Hepatocyte (in vitro differentiated cells): ENCODE results near the gene AGAP3. TPM values are rescaled to one million over a fixed set of nuclear protein-coding genes. Genes with fewer than 3 reads are reported as not detected.

ENCODE experiments used
- DNase-seq: peaks from one replicate; pipeline ENCODE4 v3.0.0-alpha.2; 2016; ENCODE audit warnings: low spot score
- H2AFZ ChIP-seq: fragments of 200-600 bp; sonication (generic); 2 replicates; pipeline ENCODE4 v1.6.0; 2016; ENCODE audit warnings: antibody characterized with exemption, mild to moderate bottlenecking
- H3K27ac ChIP-seq: fragments of 200-600 bp; sonication (generic); 2 replicates; pipeline ENCODE4 v1.5.1; 2016; ENCODE audit warnings: mild to moderate bottlenecking
- H3K27me3 ChIP-seq: fragments of 200-600 bp; sonication (generic); 2 replicates; pipeline ENCODE4 v1.6.1; 2016
- H3K36me3 ChIP-seq: fragments of 200-600 bp; sonication (generic); replicated peaks from 2 replicates; pipeline ENCODE4 v1.5.1; 2016; ENCODE audit warnings: low read depth; ENCODE audit not compliant: insufficient read depth
- H3K4me1 ChIP-seq: fragments of 200-600 bp; sonication (generic); 2 replicates; pipeline ENCODE4 v1.5.1; 2016; ENCODE audit warnings: mild to moderate bottlenecking, moderate library complexity; ENCODE audit not compliant: insufficient read depth
- H3K4me2 ChIP-seq: fragments of 200-600 bp; sonication (generic); 2 replicates; pipeline ENCODE4 v1.6.0; 2016
- H3K4me3 ChIP-seq: fragments of 200-600 bp; sonication (generic); 2 replicates; pipeline ENCODE4 v1.5.1; 2016; ENCODE audit warnings: mild to moderate bottlenecking
- H3K79me2 ChIP-seq: fragments of 200-600 bp; sonication (generic); 2 replicates; pipeline ENCODE4 v1.6.0; 2017; ENCODE audit warnings: mild to moderate bottlenecking
- H3K9me2 ChIP-seq: fragments of 200-600 bp; sonication (generic); replicated peaks from 2 replicates; pipeline ENCODE4 v1.6.0; 2017; ENCODE audit warnings: mild to moderate bottlenecking; ENCODE audit not compliant: insufficient read depth
- H3K9me3 ChIP-seq: fragments of 200-600 bp; sonication (generic); 2 replicates; pipeline ENCODE4 v1.5.1; 2016; ENCODE audit warnings: low read depth, mild to moderate bottlenecking
- H4K20me1 ChIP-seq: fragments of 200-600 bp; sonication (generic); 2 replicates; pipeline ENCODE4 v1.6.0; 2016; ENCODE audit warnings: mild to moderate bottlenecking; ENCODE audit not compliant: insufficient read depth, poor library complexity, severe bottlenecking
- EZH2 ChIP-seq: fragments of 200-600 bp; sonication (generic); IDR thresholded peaks from 2 replicates; pipeline ENCODE4 v1.6.1; 2016; ENCODE audit warnings: antibody characterized with exemption, mild to moderate bottlenecking, borderline replicate concordance
- EZH2phosphoT487 ChIP-seq: fragments of 200-600 bp; sonication (generic); IDR thresholded peaks from one replicate; pipeline ENCODE4 v1.6.1; 2018; ENCODE audit warnings: antibody characterized with exemption, mild to moderate bottlenecking, low read depth, moderate library complexity; ENCODE audit not compliant: unreplicated experiment, severe bottlenecking
- WGBS: methylation state at CpG from one replicate; pipeline ENCODE4 v1.1.6; 2016; ENCODE audit warnings: low lambda C conversion rate; ENCODE audit errors: missing lambda C conversion rate; 5-methylcytosine and 5-hydroxymethylcytosine counted together
- polyA plus RNA-seq: library from polyadenylated mRNA; unstranded; fragments of >200 nt; fragmentation: Nextera tagmentation; extraction: Ambion mirVana; gene quantifications from 2 replicates; pipeline ENCODE4 v1.2.1, GENCODE V29; 2016
- total RNA-seq: library from RNA; depleted of rRNA; stranded (reverse); fragments of >200 nt; gene quantifications from 2 replicates; pipeline ENCODE4 v1.2.3, GENCODE V29; 2014
- TF ChIP-seq, protein P1 (sequence below): fragments of 200-600 bp; sonication (generic); IDR thresholded peaks from 2 replicates; pipeline ENCODE4 v1.5.1; 2016; ENCODE audit warnings: antibody characterized with exemption, mild to moderate bottlenecking; ENCODE audit not compliant: poor library complexity

Gene AGAP3
- total and polyA plus RNA-seq, 2 experiments from 2014 or later, result 44.0 to 56.7 TPM

GRCh38 chr7:151139071-151139790 is 53.0 kb downstream of the AGAP3 start:
- Histone ChIP-seq H3K4me2 (no peak overlapping the region), H3K9me3 (no peaks in the 10 kb centered on the region), H3K79me2 (no peaks in the 10 kb centered on the region), H2AFZ (no peak overlapping the region), H4K20me1 (no peaks in the 10 kb centered on the region), H3K27ac (no peak overlapping the region), H3K36me3 (no peaks in the 10 kb centered on the region), H3K27me3 (no peaks in the 10 kb centered on the region), H3K4me1 (no peaks in the 10 kb centered on the region), H3K4me3 (no peak overlapping the region), H3K9me2 (no peaks in the 10 kb centered on the region)
- DNase-seq, result no peak
- 85% methylated on average over 16 of the region's 18 CpGs for WGBS
- TF ChIP-seq, protein P1, sequence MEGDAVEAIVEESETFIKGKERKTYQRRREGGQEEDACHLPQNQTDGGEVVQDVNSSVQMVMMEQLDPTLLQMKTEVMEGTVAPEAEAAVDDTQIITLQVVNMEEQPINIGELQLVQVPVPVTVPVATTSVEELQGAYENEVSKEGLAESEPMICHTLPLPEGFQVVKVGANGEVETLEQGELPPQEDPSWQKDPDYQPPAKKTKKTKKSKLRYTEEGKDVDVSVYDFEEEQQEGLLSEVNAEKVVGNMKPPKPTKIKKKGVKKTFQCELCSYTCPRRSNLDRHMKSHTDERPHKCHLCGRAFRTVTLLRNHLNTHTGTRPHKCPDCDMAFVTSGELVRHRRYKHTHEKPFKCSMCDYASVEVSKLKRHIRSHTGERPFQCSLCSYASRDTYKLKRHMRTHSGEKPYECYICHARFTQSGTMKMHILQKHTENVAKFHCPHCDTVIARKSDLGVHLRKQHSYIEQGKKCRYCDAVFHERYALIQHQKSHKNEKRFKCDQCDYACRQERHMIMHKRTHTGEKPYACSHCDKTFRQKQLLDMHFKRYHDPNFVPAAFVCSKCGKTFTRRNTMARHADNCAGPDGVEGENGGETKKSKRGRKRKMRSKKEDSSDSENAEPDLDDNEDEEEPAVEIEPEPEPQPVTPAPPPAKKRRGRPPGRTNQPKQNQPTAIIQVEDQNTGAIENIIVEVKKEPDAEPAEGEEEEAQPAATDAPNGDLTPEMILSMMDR, result no peak
- no peak for TF ChIP-seq EZH2phosphoT487
- TF ChIP-seq EZH2, result no peak

DNA sequence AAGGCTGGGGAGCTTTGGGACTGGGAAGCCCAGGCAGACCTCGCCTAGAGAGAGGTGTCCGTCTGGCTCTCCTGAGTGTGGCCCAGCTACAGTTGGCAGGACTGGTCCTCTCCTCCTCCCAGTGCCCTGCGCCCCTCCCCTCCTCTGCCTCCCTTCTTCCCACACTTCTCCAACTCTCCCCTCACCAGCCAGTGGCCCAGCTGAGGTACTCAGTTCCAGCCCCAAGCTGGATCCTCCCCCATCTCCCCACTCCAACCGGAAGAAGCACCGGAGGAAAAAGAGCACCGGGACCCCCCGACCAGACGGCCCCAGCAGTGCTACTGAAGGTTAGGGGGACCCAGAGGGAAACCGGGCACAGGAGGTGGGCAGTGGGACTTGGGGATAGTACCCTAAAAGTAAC is 53.5 kb downstream of the AGAP3 start:
- 95% methylated on average over 9 of the region's 9 CpGs for WGBS
- H3K36me3 ChIP-seq, result no peaks in the 10 kb centered on the region
- no peak overlapping the region for H3K4me2 ChIP-seq
- no peak overlapping the region for H2AFZ ChIP-seq
- no peaks in the 10 kb centered on the region for H3K27me3 ChIP-seq
- H3K9me3 ChIP-seq, result no peaks in the 10 kb centered on the region
- no peaks in the 10 kb centered on the region for H4K20me1 ChIP-seq
- DNase-seq, result no peak
- H3K79me2 ChIP-seq, result no peaks in the 10 kb centered on the region
- TF ChIP-seq EZH2 (no peak), EZH2phosphoT487 (no peak)
- TF ChIP-seq, protein P1, result no peak
- H3K4me3 ChIP-seq, result no peak overlapping the region
- no peak overlapping the region for H3K27ac ChIP-seq
- H3K4me1 ChIP-seq, result no peaks in the 10 kb centered on the region
- no peaks in the 10 kb centered on the region for H3K9me2 ChIP-seq

- Histone ChIP-seq H3K4me2 (no peak overlapping the region), H3K4me3 (no peak overlapping the region), H4K20me1 (no peaks in the 10 kb centered on the region), H3K9me2 (no peaks in the 10 kb centered on the region), H3K9me3 (no peaks in the 10 kb centered on the region), H3K4me1 (no peaks in the 10 kb centered on the region), H3K27me3 (no peaks in the 10 kb centered on the region), H3K36me3 (no peaks in the 10 kb centered on the region), H3K27ac (no peak overlapping the region), H2AFZ (no peak overlapping the region), H3K79me2 (no peaks in the 10 kb centered on the region)
- DNase-seq, result no peak
- TF ChIP-seq, protein P1, result no peak
- no peak for TF ChIP-seq EZH2phosphoT487
- TF ChIP-seq EZH2, result no peak
- 95% methylated on average over 7 of the region's 7 CpGs for WGBS
These were observed 54.6 kb downstream of the AGAP3 start for GRCh38 chr7:151140826-151141225.
